SK-N-MC (cell line): ENCODE results near the gene MYO9A.

Experiments
- EZH2 ChIP-seq: fragments of 200-600 bp; sonication (generic); IDR thresholded peaks from one replicate; pipeline ENCODE4 v1.6.1; 2017; ENCODE audit warnings: antibody characterized with exemption
- POLR2AphosphoS5 ChIP-seq: IDR thresholded peaks from 2 replicates; pipeline ENCODE4 v1.6.1; 2012; ENCODE audit warnings: mild to moderate bottlenecking, low read depth, low read length, borderline replicate concordance

DNA sequence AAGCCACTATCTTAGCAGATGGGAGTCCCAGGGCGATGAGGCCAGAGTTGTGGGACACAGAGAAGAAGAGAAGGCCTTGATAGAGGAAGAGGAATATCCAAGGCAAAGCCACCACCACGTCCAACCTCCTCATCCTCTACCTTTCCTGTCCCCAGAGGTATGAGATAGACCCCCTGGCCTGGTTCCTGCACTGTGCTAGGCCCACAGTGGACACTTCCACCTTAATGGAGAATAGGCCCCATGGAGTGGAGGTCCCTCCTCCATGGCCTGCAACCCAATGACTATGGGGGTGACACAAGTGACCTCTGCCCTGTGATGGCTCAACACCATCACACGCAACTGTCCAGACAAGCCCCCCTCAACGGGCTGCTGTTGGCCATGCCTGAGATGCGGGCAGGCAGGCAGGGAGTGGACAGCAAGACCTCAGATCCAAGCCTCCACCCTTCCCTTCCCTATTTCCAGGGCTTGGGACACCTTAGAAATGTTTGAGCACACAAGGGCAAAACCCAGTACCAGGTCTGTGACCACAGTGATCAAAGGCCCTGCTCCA is 42.8 kb upstream of the MYO9A start:
- TF ChIP-seq EZH2 (no peak), POLR2AphosphoS5 (no peak)
